HG03139 (cell line): Measurements from ENCODE around the gene MYH16.
"Not testable (repeated sequence)": the region's sequence is repeated elsewhere in the genome, so short reads cannot be mapped to it uniquely, and the experiment has no call there.

ENCODE experiments used
- ATAC-seq: cut with Tn5 transposase; IDR thresholded peaks from one replicate; pipeline ENCODE4 v1.9.1; 2021; ENCODE audit not compliant: unreplicated experiment

Gene MYH16

GRCh38 chr7:99272476-99273045 lies at the start of gene MYH16:
MYH16 (plus strand) TSS chr7:99272839.
- no peak for ATAC-seq

GRCh38 chr7:99224263-99224898 lies 48.3 kb upstream of the MYH16 start:
- ATAC-seq: not testable (repeated sequence)

- ATAC-seq: no peak
Observed at GRCh38 chr7:99224899-99225265, 47.8 kb upstream of the MYH16 start.

- ATAC-seq: no peak
Observed at GRCh38 chr7:99229234-99229633, 43.4 kb upstream of the MYH16 start.

GRCh38 chr7:99232082-99232770 lies 40.4 kb upstream of the MYH16 start:
- ATAC-seq: no peak

GRCh38 chr7:99232955-99233354 lies 39.7 kb upstream of the MYH16 start:
- ATAC-seq: not testable (repeated sequence)

- ATAC-seq: no peak
Observed at GRCh38 chr7:99234185-99234584, 38.5 kb upstream of the MYH16 start.

GRCh38 chr7:99235925-99236324 lies 36.7 kb upstream of the MYH16 start:
- no peak for ATAC-seq

GRCh38 chr7:99237876-99238275 lies 34.8 kb upstream of the MYH16 start:
- ATAC-seq: not testable (repeated sequence)

- no peak for ATAC-seq
Observed at GRCh38 chr7:99238558-99239341, 33.9 kb upstream of the MYH16 start.

- no peak for ATAC-seq
Observed at GRCh38 chr7:99242682-99243081, 30.0 kb upstream of the MYH16 start.

GRCh38 chr7:99243751-99244337 lies 28.8 kb upstream of the MYH16 start:
- no peak for ATAC-seq

- no peak for ATAC-seq
Observed at GRCh38 chr7:99244939-99245338, 27.7 kb upstream of the MYH16 start.

- no peak for ATAC-seq
Observed at GRCh38 chr7:99248391-99249095, 24.1 kb upstream of the MYH16 start.

GRCh38 chr7:99249985-99250575 lies 22.6 kb upstream of the MYH16 start:
- no peak for ATAC-seq

- ATAC-seq: no peak
Observed at GRCh38 chr7:99252166-99252895, 20.3 kb upstream of the MYH16 start.

- no peak for ATAC-seq
Observed at GRCh38 chr7:99253369-99253768, 19.3 kb upstream of the MYH16 start.

GRCh38 chr7:99254390-99254789 lies 18.2 kb upstream of the MYH16 start:
- ATAC-seq: no peak

GRCh38 chr7:99255463-99255862 lies 17.2 kb upstream of the MYH16 start:
- ATAC-seq: no peak

GRCh38 chr7:99257065-99257464 lies 15.6 kb upstream of the MYH16 start:
- ATAC-seq: no peak
